GM12878 (cell line): ENCODE results near the gene ABCC4. TPM values are rescaled to one million over a fixed set of nuclear protein-coding genes. Genes with fewer than 3 reads are reported as not detected.

Experiments used
- CEBPZ ChIP-seq: fragments of 150-350 bp; IDR thresholded peaks from 2 replicates; pipeline ENCODE4 v1.6.1; 2016; ENCODE audit warnings: low read depth, low read length
- NBN ChIP-seq: fragments of 450-650 bp; IDR thresholded peaks from 2 replicates; pipeline ENCODE4 v1.6.1; 2016
- REST ChIP-seq: IDR thresholded peaks from 2 replicates; pipeline ENCODE4 v1.6.1; 2012; ENCODE audit warnings: mild to moderate bottlenecking, low read depth, low read length
- polyA plus RNA-seq, 11 experiments: library from polyadenylated mRNA; depleted of rRNA in 4 of 11; unstranded in 6 of 11; stranded (reverse) in 5 of 11; fragments of >200 nt; fragmentation: Nextera tagmentation in 4 of 11; fragmentation: Illumina TruSeq in 1 of 11; extraction: Ambion mirVana in 4 of 11; extraction: Trizol in 1 of 11; gene quantifications; 1 replicate in 1 of 11; 2 replicates in 10 of 11; pipeline versions ENCODE4 v1.2.1 to v1.2.3, GENCODE V29; 2011 to 2016; ENCODE audit warnings: inconsistent platforms in 2 of 11, missing spikeins in 2 of 11, low read depth in 1 of 11
- total RNA-seq, 4 experiments: library from RNA; depleted of rRNA in 3 of 4; stranded (reverse); fragments of >200 nt in 3 of 4; fragmentation: Illumina TruSeq in 1 of 4; extraction: Trizol in 1 of 4; gene quantifications; 2 replicates each; pipeline versions ENCODE4 v1.2.1 to v1.2.3, GENCODE V29; 2013 to 2021

ABCC4 gene
- total and polyA plus RNA-seq, 10 of the 15 experiments (the other 5 are each of a cell fraction or from before 2014, with no cell fraction given) = 7.2 to 44.4 (median 24.1) TPM

- TF ChIP-seq NBN = no peak
- TF ChIP-seq CEBPZ = no peak
- TF ChIP-seq REST = no peak
Measured at GRCh38 chr13:94974015-94974951, 327.0 kb downstream of the ABCC4 start (continued).
